PC-9 (cell line): ENCODE measurements around the gene TNFRSF8.

Experiments
- EZH2 ChIP-seq: fragments of 200-600 bp; sonication (generic); IDR thresholded peaks from 2 replicates; pipeline ENCODE4 v1.8.0; 2017; ENCODE audit warnings: antibody characterized with exemption, low read depth
- TF ChIP-seq, protein P1 (sequence below): fragments of 200-600 bp; sonication (generic); conservative IDR thresholded peaks from 2 replicates; pipeline ENCODE4 v1.6.1; 2017; ENCODE audit warnings: mixed run types, antibody characterized with exemption, mild to moderate bottlenecking, moderate library complexity

DNA sequence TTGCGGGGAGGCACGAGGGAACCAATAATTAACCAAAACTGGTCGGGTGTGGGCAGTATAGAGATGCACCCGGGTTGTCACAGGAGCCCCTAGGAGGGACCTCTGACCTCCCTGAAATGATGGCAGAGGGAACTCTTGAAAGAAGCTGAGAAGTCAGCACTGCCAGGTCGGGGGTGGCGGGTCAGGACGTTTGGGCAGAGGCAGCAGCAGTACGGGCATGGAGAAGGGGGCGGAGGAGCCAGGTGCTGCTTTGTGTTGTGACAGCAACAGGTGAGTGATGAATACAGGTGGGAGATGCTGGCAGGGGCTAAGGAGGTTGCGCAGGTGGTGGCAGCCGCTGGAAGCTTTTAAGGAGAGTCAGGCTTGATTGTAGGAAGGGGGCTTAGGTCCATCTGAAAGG lies 115.4 kb downstream of the TNFRSF8 start:
- TF ChIP-seq, protein P1, sequence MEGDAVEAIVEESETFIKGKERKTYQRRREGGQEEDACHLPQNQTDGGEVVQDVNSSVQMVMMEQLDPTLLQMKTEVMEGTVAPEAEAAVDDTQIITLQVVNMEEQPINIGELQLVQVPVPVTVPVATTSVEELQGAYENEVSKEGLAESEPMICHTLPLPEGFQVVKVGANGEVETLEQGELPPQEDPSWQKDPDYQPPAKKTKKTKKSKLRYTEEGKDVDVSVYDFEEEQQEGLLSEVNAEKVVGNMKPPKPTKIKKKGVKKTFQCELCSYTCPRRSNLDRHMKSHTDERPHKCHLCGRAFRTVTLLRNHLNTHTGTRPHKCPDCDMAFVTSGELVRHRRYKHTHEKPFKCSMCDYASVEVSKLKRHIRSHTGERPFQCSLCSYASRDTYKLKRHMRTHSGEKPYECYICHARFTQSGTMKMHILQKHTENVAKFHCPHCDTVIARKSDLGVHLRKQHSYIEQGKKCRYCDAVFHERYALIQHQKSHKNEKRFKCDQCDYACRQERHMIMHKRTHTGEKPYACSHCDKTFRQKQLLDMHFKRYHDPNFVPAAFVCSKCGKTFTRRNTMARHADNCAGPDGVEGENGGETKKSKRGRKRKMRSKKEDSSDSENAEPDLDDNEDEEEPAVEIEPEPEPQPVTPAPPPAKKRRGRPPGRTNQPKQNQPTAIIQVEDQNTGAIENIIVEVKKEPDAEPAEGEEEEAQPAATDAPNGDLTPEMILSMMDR, result no peak
- TF ChIP-seq EZH2, result no peak
